Smooth muscle cell (in vitro differentiated cells): Measurements from ENCODE around the gene HEXD. TPM values are rescaled to one million over a fixed set of nuclear protein-coding genes. Genes with fewer than 3 reads are reported as not detected.

ENCODE experiments used
- DNase-seq: peaks from one replicate; lab custom pipeline; 2025; ENCODE audit not compliant: unreplicated experiment; lab: John Stamatoyannopoulos, UW
- H2AFZ ChIP-seq: fragments of 200-600 bp; sonication (generic); 2 replicates; pipeline ENCODE4 v1.6.0; 2016; ENCODE audit warnings: antibody characterized with exemption, low read depth, mild to moderate bottlenecking
- H3F3A ChIP-seq: fragments of 200-600 bp; sonication (generic); 2 replicates; pipeline ENCODE4 v1.6.0; 2017; ENCODE audit warnings: antibody characterized with exemption, low read depth
- H3K27ac ChIP-seq: fragments of 200-600 bp; sonication (generic); 2 replicates; pipeline ENCODE4 v1.5.1; 2016; ENCODE audit warnings: low read depth, mild to moderate bottlenecking
- H3K27me3 ChIP-seq: fragments of 200-600 bp; sonication (generic); 2 replicates; pipeline ENCODE4 v1.6.1; 2016; ENCODE audit warnings: low read depth, mild to moderate bottlenecking
- H3K36me3 ChIP-seq: fragments of 200-600 bp; sonication (generic); 2 replicates; pipeline ENCODE4 v1.5.1; 2016; ENCODE audit warnings: low read depth
- H3K4me1 ChIP-seq: fragments of 200-600 bp; sonication (generic); 2 replicates; pipeline ENCODE4 v1.5.1; 2016; ENCODE audit warnings: low read depth
- H3K4me2 ChIP-seq: fragments of 200-600 bp; sonication (generic); 2 replicates; pipeline ENCODE4 v1.6.0; 2016; ENCODE audit warnings: mild to moderate bottlenecking
- H3K4me3 ChIP-seq: fragments of 200-600 bp; sonication (generic); 2 replicates; pipeline ENCODE4 v1.5.1; 2016; ENCODE audit warnings: mild to moderate bottlenecking
- H3K79me2 ChIP-seq: fragments of 200-600 bp; sonication (generic); 2 replicates; pipeline ENCODE4 v1.6.0; 2016; ENCODE audit warnings: low read depth, mild to moderate bottlenecking
- H3K9ac ChIP-seq: fragments of 200-600 bp; sonication (generic); 2 replicates; pipeline ENCODE4 v1.6.0; 2016; ENCODE audit warnings: low read depth
- H3K9me3 ChIP-seq: fragments of 200-600 bp; sonication (generic); replicated peaks from 2 replicates; pipeline ENCODE4 v1.5.1; 2016; ENCODE audit warnings: low read depth
- H4K20me1 ChIP-seq: fragments of 200-600 bp; sonication (generic); 2 replicates; pipeline ENCODE4 v1.6.0; 2016; ENCODE audit warnings: low read depth
- WGBS: methylation state at CpG from one replicate; pipeline ENCODE4 v1.1.7; 2016; ENCODE audit warnings: low lambda C conversion rate; 5-methylcytosine and 5-hydroxymethylcytosine counted together
- polyA plus RNA-seq: library from polyadenylated mRNA; unstranded; fragments of >200 nt; fragmentation: Nextera tagmentation; extraction: Ambion mirVana; gene quantifications from 2 replicates; pipeline ENCODE4 v1.2.1, GENCODE V29; 2016
- total RNA-seq: library from RNA; depleted of rRNA; stranded (reverse); fragments of >200 nt; gene quantifications from 2 replicates; pipeline ENCODE4 v1.2.3, GENCODE V29; 2014
- TF ChIP-seq, protein P1 (sequence below): fragments of 200-600 bp; sonication (generic); IDR thresholded peaks from 2 replicates; pipeline ENCODE4 v1.5.1; 2017; ENCODE audit warnings: borderline replicate concordance, mild to moderate bottlenecking, antibody characterized with exemption; ENCODE audit not compliant: insufficient read depth, poor library complexity, severe bottlenecking

HEXD gene
- total and polyA plus RNA-seq, 2 experiments from 2014 or later: 1.5 to 9.2 TPM

- DNase-seq: no peak
- Histone ChIP-seq H3K9ac (no peak overlapping the region), H4K20me1 (no peaks in the 10 kb centered on the region), H2AFZ (no peak overlapping the region), H3K4me3 (no peak overlapping the region), H3K4me1 (no peaks in the 10 kb centered on the region), H3K36me3 (no peaks in the 10 kb centered on the region), H3K9me3 (no peaks in the 10 kb centered on the region), H3K79me2 (no peaks in the 10 kb centered on the region), H3K4me2 (no peak overlapping the region), H3K27ac (no peak overlapping the region), H3F3A (no peaks in the 10 kb centered on the region), H3K27me3 (peaks cover 45% of the 10 kb centered on the region)
- WGBS: 96% methylated on average over 33 of the region's 37 CpGs
- TF ChIP-seq, protein P1, sequence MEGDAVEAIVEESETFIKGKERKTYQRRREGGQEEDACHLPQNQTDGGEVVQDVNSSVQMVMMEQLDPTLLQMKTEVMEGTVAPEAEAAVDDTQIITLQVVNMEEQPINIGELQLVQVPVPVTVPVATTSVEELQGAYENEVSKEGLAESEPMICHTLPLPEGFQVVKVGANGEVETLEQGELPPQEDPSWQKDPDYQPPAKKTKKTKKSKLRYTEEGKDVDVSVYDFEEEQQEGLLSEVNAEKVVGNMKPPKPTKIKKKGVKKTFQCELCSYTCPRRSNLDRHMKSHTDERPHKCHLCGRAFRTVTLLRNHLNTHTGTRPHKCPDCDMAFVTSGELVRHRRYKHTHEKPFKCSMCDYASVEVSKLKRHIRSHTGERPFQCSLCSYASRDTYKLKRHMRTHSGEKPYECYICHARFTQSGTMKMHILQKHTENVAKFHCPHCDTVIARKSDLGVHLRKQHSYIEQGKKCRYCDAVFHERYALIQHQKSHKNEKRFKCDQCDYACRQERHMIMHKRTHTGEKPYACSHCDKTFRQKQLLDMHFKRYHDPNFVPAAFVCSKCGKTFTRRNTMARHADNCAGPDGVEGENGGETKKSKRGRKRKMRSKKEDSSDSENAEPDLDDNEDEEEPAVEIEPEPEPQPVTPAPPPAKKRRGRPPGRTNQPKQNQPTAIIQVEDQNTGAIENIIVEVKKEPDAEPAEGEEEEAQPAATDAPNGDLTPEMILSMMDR: no peak
Observed at GRCh38 chr17:82373731-82374625, 44.2 kb upstream of the HEXD start.

DNA sequence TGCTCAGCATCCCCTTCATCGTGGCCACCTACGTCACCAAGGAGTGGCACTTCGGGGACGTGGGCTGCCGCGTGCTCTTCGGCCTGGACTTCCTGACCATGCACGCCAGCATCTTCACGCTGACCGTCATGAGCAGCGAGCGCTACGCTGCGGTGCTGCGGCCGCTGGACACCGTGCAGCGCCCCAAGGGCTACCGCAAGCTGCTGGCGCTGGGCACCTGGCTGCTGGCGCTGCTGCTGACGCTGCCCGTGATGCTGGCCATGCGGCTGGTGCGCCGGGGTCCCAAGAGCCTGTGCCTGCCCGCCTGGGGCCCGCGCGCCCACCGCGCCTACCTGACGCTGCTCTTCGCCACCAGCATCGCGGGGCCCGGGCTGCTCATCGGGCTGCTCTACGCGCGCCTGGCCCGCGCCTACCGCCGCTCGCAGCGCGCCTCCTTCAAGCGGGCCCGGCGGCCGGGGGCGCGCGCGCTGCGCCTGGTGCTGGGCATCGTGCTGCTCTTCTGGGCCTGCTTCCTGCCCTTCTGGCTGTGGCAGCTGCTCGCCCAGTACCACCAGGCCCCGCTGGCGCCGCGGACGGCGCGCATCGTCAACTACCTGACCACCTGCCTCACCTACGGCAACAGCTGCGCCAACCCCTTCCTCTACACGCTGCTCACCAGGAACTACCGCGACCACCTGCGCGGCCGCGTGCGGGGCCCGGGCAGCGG, 43.4 kb upstream of the HEXD start:
- Histone ChIP-seq H3K9me3 (no peaks in the 10 kb centered on the region), H3K27ac (no peak overlapping the region), H3K4me3 (no peak overlapping the region), H3K4me1 (no peaks in the 10 kb centered on the region), H3K27me3 (peaks cover 40% of the 10 kb centered on the region), H3K9ac (no peak overlapping the region), H3K4me2 (no peak overlapping the region), H3K79me2 (no peaks in the 10 kb centered on the region), H3K36me3 (no peaks in the 10 kb centered on the region), H4K20me1 (no peaks in the 10 kb centered on the region), H3F3A (no peaks in the 10 kb centered on the region), H2AFZ (no peak overlapping the region)
- TF ChIP-seq, protein P1: no peak
- WGBS: 96% methylated on average over 71 of the region's 79 CpGs
- DNase-seq: no peak

DNA sequence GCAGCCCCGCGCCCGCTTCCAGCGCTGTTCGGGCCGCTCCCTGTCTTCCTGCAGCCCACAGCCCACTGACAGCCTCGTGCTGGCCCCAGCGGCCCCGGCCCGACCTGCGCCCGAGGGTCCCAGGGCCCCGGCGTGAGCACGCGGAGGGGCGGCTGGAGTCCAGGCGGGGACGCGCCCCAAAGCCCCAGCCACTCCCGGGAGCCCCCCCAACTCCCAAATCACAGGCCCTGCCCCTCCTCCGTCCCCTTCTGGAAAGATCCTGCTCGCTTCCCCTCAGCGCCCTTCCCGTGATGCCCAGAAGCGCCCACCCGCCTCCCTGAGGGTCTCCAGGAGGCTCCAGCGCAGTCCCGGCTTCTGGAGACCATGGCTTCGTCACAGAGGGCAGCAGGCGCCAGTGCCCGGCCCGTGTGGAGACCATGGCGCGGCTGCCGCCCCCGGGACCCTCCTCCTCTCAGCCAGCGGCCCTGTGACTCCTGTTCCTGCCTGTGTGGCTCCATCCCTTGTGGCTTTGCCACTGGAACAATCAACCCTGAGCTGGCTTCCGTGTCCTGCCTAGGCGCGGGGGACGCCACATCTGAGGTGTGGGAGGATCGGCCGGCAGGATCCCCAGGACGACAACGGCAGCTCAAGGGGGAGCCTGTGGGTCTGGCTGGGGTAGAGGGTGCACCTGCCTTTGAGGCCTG, 42.6 kb upstream of the HEXD start:
- whole genome bisulfite sequencing: 96% methylated on average over 32 of the region's 46 CpGs
- no peak for DNase-seq
- H3K4me1 ChIP-seq: no peaks in the 10 kb centered on the region
- no peaks in the 10 kb centered on the region for H3K36me3 ChIP-seq
- H4K20me1 ChIP-seq: no peaks in the 10 kb centered on the region
- H3K9me3 ChIP-seq: no peaks in the 10 kb centered on the region
- H3K27me3 ChIP-seq: peaks cover 32% of the 10 kb centered on the region
- TF ChIP-seq, protein P1: no peak
- no peak overlapping the region for H2AFZ ChIP-seq
- no peak overlapping the region for H3K4me2 ChIP-seq
- H3K27ac ChIP-seq: no peak overlapping the region
- no peak overlapping the region for H3K4me3 ChIP-seq
- H3K79me2 ChIP-seq: no peaks in the 10 kb centered on the region
- no peak overlapping the region for H3K9ac ChIP-seq
- no peaks in the 10 kb centered on the region for H3F3A ChIP-seq
